RWPE2 (cell line): Measurements from ENCODE around the gene DGKD.

ENCODE experiments used
- ATAC-seq: fragments of 200-7000 bp; cut with Tn5 transposase; 3 replicates; pipeline ENCODE4 v1.9.1; 2021; ENCODE audit warnings: low read depth
- DNase-seq: peaks from one replicate; pipeline ENCODE4 v3.0.0-alpha.2; 2020; ENCODE audit warnings: low spot score
- H3K27ac ChIP-seq: fragments of 450-650 bp; 2 replicates; pipeline ENCODE4 v1.5.1; 2017; ENCODE audit warnings: mild to moderate bottlenecking; ENCODE audit not compliant: poor library complexity, severe bottlenecking
- H3K27me3 ChIP-seq: fragments of 250-450 bp; sonication (Bioruptor Pico); 2 replicates; pipeline ENCODE4 v1.5.1; 2021; ENCODE audit warnings: mild to moderate bottlenecking, moderate library complexity; ENCODE audit not compliant: insufficient read depth, poor library complexity, severe bottlenecking
- H3K36me3 ChIP-seq: fragments of 250-450 bp; sonication (Bioruptor Pico); 2 replicates; pipeline ENCODE4 v1.5.1; 2020; ENCODE audit warnings: low read depth, mild to moderate bottlenecking, moderate library complexity
- H3K4me1 ChIP-seq: fragments of 250-450 bp; sonication (Bioruptor Pico); 2 replicates; pipeline ENCODE4 v1.5.1; 2021; ENCODE audit warnings: mild to moderate bottlenecking, moderate library complexity; ENCODE audit not compliant: insufficient read depth, poor library complexity, severe bottlenecking
- H3K4me3 ChIP-seq: fragments of 250-450 bp; sonication (Bioruptor Pico); 2 replicates; pipeline ENCODE4 v1.5.1; 2021; ENCODE audit warnings: mild to moderate bottlenecking, moderate library complexity; ENCODE audit not compliant: severe bottlenecking
- H3K9me3 ChIP-seq: fragments of 250-450 bp; sonication (Bioruptor Pico); 2 replicates; pipeline ENCODE4 v1.5.1; 2021; ENCODE audit warnings: mild to moderate bottlenecking, moderate library complexity; ENCODE audit not compliant: severe bottlenecking
- TF ChIP-seq, protein P1 (sequence below): fragments of 450-650 bp; IDR thresholded peaks from one replicate; pipeline ENCODE4 v1.5.1; 2017; ENCODE audit warnings: mild to moderate bottlenecking, moderate library complexity; ENCODE audit not compliant: poor library complexity, severe bottlenecking

Gene DGKD

GRCh38 chr2:233451950-233452349, 97.7 kb downstream of the DGKD start:
- no peaks in the 10 kb centered on the region for H3K4me1 ChIP-seq
- H3K4me3 ChIP-seq = no peak overlapping the region
- DNase-seq = no peak
- H3K27me3 ChIP-seq = no peaks in the 10 kb centered on the region
- no peak overlapping the region for H3K27ac ChIP-seq
- TF ChIP-seq, protein P1, sequence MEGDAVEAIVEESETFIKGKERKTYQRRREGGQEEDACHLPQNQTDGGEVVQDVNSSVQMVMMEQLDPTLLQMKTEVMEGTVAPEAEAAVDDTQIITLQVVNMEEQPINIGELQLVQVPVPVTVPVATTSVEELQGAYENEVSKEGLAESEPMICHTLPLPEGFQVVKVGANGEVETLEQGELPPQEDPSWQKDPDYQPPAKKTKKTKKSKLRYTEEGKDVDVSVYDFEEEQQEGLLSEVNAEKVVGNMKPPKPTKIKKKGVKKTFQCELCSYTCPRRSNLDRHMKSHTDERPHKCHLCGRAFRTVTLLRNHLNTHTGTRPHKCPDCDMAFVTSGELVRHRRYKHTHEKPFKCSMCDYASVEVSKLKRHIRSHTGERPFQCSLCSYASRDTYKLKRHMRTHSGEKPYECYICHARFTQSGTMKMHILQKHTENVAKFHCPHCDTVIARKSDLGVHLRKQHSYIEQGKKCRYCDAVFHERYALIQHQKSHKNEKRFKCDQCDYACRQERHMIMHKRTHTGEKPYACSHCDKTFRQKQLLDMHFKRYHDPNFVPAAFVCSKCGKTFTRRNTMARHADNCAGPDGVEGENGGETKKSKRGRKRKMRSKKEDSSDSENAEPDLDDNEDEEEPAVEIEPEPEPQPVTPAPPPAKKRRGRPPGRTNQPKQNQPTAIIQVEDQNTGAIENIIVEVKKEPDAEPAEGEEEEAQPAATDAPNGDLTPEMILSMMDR = no peak
- ATAC-seq = no peak
- H3K9me3 ChIP-seq = no peaks in the 10 kb centered on the region
- peaks cover 78% of the 10 kb centered on the region for H3K36me3 ChIP-seq

- TF ChIP-seq, protein P1 = no peak
- Histone ChIP-seq H3K27me3 (no peaks in the 10 kb centered on the region), H3K27ac (no peak overlapping the region), H3K36me3 (peaks cover 80% of the 10 kb centered on the region), H3K9me3 (no peaks in the 10 kb centered on the region), H3K4me3 (no peak overlapping the region), H3K4me1 (no peaks in the 10 kb centered on the region)
- peak; percentile 28 for DNase-seq
- no peak for ATAC-seq
These were observed 99.0 kb downstream of the DGKD start for GRCh38 chr2:233453111-233453915.

DNA sequence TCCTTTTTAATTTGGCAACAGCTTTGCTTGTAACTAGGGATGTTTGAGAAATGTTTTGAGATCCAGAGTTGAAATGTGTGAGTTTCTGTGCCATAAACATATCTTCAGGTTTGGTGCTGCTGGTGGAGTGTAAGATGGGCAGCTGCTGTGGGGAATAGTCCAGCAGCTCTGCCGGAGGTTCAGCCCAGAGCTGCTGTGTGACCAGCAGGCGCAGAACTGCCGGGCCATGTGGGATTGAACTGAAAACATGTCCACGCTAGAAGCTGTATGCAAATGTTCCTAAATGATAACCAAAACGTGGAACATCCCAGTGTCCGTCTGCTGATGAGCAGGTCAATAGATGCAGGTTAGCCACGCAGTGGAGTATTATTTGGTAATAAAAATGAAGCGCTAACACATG, 99.6 kb downstream of the DGKD start:
- Histone ChIP-seq H3K9me3 (no peaks in the 10 kb centered on the region), H3K27me3 (no peaks in the 10 kb centered on the region), H3K27ac (no peak overlapping the region), H3K4me3 (no peak overlapping the region), H3K36me3 (peaks cover 74% of the 10 kb centered on the region), H3K4me1 (no peaks in the 10 kb centered on the region)
- DNase-seq (no peak), ATAC-seq (no peak)
- TF ChIP-seq, protein P1 = no peak

DNA sequence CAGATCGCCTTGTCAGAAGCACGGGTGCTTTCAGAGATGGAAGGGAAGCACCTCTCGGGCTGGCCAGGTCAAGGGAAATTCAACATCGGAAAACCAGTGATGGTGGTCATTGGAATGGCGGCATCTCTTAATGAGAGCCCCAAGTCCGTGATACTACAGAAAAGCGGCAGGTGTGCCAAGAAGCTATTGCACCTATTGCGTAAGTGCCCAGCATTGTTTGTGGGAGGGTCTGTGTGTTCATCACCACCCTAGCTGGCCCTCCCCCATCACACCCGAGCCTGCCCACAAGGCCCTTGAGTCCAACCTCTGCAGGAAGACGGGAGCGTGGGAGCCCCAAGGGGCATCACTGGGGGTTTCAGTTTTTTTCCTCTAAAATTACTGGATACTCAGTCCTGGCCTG, 100.7 kb downstream of the DGKD start:
- Histone ChIP-seq H3K9me3 (no peaks in the 10 kb centered on the region), H3K27me3 (no peaks in the 10 kb centered on the region), H3K4me3 (no peak overlapping the region), H3K4me1 (no peaks in the 10 kb centered on the region), H3K27ac (no peak overlapping the region), H3K36me3 (peaks cover 64% of the 10 kb centered on the region)
- ATAC-seq (no peak), DNase-seq (peak; percentile 29)
- TF ChIP-seq, protein P1 = no peak

GRCh38 chr2:233455491-233455890, 101.2 kb downstream of the DGKD start:
- Histone ChIP-seq H3K27me3 (no peaks in the 10 kb centered on the region), H3K27ac (no peak overlapping the region), H3K36me3 (peaks cover 64% of the 10 kb centered on the region), H3K9me3 (no peaks in the 10 kb centered on the region), H3K4me1 (no peaks in the 10 kb centered on the region), H3K4me3 (no peak overlapping the region)
- no peak for ATAC-seq
- TF ChIP-seq, protein P1 = no peak
- peak; percentile 30 for DNase-seq
